GM12891 (cell line): ENCODE results near the gene KAT2B.

Experiments
- DNase-seq: peaks from one replicate; pipeline ENCODE4 v3.0.0; 2011; ENCODE audit warnings: low spot score; ENCODE audit not compliant: insufficient read length
- FAIRE-seq: peaks from 2 replicates; lab custom pipeline; 2011; peaks lifted over from hg19 to GRCh38; lab: Jason Lieb, UNC
- PAX5 ChIP-seq: IDR thresholded peaks from 2 replicates; pipeline ENCODE4 v1.6.1; 2011; ENCODE audit warnings: low read length, moderate library complexity, mild to moderate bottlenecking; ENCODE audit not compliant: insufficient read depth, severe bottlenecking
- POLR2A ChIP-seq: IDR thresholded peaks from 2 replicates; pipeline ENCODE4 v1.6.1; 2011; ENCODE audit warnings: low read depth, low read length, control low read depth
- POLR2AphosphoS5 ChIP-seq: IDR thresholded peaks from 2 replicates; pipeline ENCODE4 v1.6.1; 2011; ENCODE audit warnings: low read depth, low read length, control low read depth
- POU2F2 ChIP-seq: IDR thresholded peaks from 2 replicates; pipeline ENCODE4 v1.6.1; 2011; ENCODE audit warnings: low read depth, mild to moderate bottlenecking, control low read depth, low read length, moderate library complexity
- SPI1 ChIP-seq: IDR thresholded peaks from 2 replicates; pipeline ENCODE4 v1.6.1; 2011; ENCODE audit warnings: low read depth, low read length, control low read depth
- TAF1 ChIP-seq: IDR thresholded peaks from 2 replicates; pipeline ENCODE4 v1.6.1; 2011; ENCODE audit warnings: low read depth, low read length, control low read depth

The KAT2B gene

GRCh38 chr3:20190991-20191390 is 150.7 kb downstream of the KAT2B start:
- DNase-seq (no peak), FAIRE-seq (no peak)
- TF ChIP-seq SPI1 (no peak), PAX5 (no peak), TAF1 (no peak), POU2F2 (no peak), POLR2AphosphoS5 (no peak), POLR2A (no peak)

DNA sequence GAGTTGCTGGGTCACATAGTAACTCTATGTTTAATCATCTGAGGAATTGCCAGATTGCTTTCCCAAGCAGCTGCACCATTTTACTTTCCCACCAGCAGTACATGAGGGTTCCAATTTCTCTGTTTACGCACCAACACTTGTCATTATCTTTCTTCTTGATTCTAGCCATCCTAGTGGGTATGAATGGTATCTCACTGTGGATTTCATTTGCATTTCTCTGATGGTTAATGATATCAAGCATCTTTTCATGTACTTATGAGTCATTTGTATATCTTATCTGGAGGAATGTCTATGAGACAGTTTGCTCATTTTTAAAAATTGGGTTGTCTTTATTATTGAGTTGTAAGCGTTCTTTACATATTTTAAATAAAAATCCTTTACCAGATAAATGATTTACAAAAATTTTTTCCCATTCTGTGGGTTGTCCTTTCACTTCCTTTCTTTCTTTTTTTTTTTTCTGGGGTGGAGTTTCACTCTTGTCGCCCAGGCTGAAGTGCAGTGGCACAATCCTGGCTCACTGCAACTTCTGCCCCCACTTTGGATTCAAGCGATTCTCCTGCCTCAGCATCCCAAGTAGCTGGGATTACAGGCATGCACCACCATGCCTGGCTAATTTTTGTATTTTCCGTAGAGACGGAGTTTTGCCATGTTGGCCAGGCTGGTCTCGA is 154.7 kb downstream of the KAT2B start:
- no peak for FAIRE-seq
- TF ChIP-seq SPI1 (no peak), POLR2A (no peak), POLR2AphosphoS5 (no peak), POU2F2 (no peak), PAX5 (no peak), TAF1 (no peak)
- DNase-seq = no peak

GRCh38 chr3:20197775-20198174 is 157.5 kb downstream of the KAT2B start:
- DNase-seq (no peak), FAIRE-seq (no peak)
- TF ChIP-seq POLR2AphosphoS5 (no peak), SPI1 (no peak), POU2F2 (no peak), PAX5 (no peak), TAF1 (no peak), POLR2A (no peak)

GRCh38 chr3:20201143-20201542 is 160.9 kb downstream of the KAT2B start:
- FAIRE-seq (peak; percentile 33), DNase-seq (no peak)
- TF ChIP-seq TAF1 = no peak
- TF ChIP-seq POU2F2 = no peak
- TF ChIP-seq PAX5 = no peak
- no peak for TF ChIP-seq POLR2AphosphoS5
- TF ChIP-seq POLR2A = no peak
- no peak for TF ChIP-seq SPI1
